Measurements from ENCODE around the gene ANKS3.

The ANKS3 gene

DNA sequence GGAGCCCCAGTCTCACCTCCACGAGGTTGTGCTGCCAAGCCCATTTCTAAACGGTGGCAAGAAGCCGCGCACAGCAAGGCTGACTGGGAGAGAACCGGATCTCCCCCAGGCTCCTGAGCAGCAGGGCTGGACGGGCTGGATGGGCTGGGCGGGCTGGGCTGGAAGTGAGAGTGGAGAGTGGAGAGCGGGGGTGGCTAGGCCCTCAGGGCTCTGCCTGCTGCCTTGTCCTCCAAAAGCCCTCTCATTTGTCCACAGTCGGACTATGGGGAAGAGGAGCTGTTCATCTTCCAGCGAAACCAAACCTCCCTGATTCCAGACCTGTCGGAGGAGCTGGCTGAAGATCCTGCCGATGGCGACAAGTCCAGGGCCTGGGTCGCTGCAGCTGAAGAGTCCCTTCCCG, 3.5 kb upstream of the ANKS3 start:
- H3K4me3 ChIP-seq (ENCODE audit: low read depth, low read length) = no peak overlapping the region
- no peak for DNase-seq (ENCODE audit: low read depth)
- TF ChIP-seq, protein P1, sequence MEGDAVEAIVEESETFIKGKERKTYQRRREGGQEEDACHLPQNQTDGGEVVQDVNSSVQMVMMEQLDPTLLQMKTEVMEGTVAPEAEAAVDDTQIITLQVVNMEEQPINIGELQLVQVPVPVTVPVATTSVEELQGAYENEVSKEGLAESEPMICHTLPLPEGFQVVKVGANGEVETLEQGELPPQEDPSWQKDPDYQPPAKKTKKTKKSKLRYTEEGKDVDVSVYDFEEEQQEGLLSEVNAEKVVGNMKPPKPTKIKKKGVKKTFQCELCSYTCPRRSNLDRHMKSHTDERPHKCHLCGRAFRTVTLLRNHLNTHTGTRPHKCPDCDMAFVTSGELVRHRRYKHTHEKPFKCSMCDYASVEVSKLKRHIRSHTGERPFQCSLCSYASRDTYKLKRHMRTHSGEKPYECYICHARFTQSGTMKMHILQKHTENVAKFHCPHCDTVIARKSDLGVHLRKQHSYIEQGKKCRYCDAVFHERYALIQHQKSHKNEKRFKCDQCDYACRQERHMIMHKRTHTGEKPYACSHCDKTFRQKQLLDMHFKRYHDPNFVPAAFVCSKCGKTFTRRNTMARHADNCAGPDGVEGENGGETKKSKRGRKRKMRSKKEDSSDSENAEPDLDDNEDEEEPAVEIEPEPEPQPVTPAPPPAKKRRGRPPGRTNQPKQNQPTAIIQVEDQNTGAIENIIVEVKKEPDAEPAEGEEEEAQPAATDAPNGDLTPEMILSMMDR (IDR thresholded peaks at IDR 0.05; ENCODE audit: insufficient read depth, low read depth, low read length, missing control alignments) = no peak

DNA sequence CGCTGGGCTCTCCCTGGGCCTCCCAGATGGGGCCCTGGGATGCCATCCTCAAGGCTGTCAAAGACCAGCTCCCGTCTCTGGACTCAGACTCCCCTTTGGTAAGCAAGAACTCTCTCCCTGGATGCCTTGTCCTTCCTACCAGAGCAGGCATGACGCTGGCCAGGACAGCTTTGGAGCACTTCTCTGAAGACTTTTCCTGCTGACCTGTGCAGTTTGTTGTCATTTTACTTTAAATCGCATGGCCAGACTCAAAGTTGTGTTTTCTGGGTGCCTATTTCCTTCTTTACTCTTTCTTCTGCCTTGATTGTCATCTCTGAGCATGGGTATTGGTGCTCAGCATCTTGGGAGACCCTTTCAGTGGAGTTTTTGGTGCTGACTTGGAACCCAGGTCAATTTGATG, 2.5 kb upstream of the ANKS3 start:
- no peak for DNase-seq (ENCODE audit: low read depth)
- H3K4me3 ChIP-seq (ENCODE audit: low read depth, low read length) = no peak overlapping the region
- TF ChIP-seq, protein P1 (IDR thresholded peaks at IDR 0.05; ENCODE audit: insufficient read depth, low read depth, low read length, missing control alignments) = no peak

DNA sequence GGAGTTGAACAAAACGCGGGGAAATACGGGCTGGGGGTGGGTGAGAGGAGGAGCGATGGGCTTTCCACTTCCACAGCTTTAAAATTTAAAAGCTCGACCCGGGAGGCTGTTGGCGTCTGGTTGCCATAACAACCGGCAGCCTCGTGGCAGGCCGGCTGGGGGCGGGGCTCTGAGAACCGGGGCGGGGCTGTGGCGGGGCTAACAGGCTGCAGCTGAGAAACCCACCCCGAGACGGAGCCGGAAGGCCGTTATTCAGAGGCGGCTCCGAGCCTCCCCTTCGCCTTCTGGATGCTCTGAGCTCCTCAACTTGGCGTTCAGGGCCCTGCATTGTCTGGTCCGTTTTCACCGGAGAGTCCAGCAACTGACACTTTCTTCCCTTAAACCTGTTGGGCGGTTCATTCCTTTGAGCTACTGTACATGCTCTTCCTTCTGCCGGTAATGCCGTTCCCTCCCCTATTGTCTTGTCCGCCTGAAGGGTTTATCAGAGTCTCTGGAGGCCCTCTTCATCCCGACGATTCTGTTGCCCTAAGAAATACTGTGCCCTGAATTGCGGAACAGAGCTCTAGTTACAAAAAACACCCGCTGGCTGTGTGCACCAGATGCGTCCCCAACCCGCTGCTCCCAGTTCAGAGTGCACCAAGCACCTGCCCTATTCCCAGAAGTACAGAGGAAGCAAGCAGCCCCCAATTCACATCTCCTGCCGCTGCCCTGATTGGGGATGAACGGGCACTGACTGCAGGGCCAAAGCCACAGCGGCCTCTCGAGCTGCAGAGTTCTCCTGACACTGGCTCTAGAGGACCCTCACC, 862 bp upstream of the ANKS3 start:
- peak; percentile 92 for DNase-seq (ENCODE audit: low read depth)
- TF ChIP-seq, protein P1 (IDR thresholded peaks at IDR 0.05; ENCODE audit: insufficient read depth, low read depth, low read length, missing control alignments) = no peak
- peak overlapping the region; percentile 98 for H3K4me3 ChIP-seq (ENCODE audit: low read depth, low read length)

DNA sequence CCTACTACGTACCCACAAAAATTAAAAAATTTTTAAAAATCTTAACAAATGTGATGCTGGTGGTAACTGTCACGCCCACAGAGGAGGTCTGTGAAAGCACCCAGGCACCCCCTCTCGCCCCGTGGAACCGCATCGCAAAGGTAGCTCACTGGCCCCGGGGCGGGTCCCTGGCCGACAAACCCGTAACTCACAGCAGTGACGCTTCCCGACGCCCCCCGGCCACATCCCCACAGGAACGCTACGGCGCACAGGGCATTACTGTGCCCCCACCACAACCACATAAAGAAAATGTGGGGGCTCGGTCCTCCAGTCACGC, 366 bp downstream of the ANKS3 start:
- DNase-seq (ENCODE audit: low read depth) = no peak
- peak overlapping the region; percentile 98 for H3K4me3 ChIP-seq (ENCODE audit: low read depth, low read length)
- TF ChIP-seq, protein P1 (IDR thresholded peaks at IDR 0.05; ENCODE audit: insufficient read depth, low read depth, low read length, missing control alignments) = no peak

DNA sequence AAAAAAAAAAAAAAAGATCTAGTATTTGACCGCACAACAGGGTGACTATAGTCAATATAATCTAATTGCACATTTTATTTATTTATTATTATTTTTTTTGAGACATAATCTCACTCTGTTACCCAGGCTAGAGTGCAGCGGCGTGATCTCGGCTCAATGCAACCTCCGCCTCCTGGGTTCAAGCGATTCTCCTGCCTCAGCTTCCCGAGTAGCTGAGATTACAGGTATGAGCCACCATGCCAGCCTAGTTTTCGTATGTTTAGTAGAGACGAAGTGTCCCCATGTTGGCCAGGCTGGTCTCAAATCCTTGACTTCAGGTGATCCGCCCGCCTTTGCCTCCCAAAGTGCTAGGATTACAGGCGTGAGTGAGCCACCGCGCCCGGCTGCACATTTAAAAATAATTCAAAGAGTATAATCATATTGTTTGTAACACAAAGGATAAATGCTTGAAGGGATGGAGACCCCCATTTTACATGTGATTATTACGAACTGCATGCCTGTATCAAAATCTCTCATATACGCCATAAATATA, 794 bp downstream of the ANKS3 start:
- DNase-seq (ENCODE audit: low read depth) = no peak
- peak overlapping the region; percentile 98 for H3K4me3 ChIP-seq (ENCODE audit: low read depth, low read length)
- TF ChIP-seq, protein P1 (IDR thresholded peaks at IDR 0.05; ENCODE audit: insufficient read depth, low read depth, low read length, missing control alignments) = no peak

DNA sequence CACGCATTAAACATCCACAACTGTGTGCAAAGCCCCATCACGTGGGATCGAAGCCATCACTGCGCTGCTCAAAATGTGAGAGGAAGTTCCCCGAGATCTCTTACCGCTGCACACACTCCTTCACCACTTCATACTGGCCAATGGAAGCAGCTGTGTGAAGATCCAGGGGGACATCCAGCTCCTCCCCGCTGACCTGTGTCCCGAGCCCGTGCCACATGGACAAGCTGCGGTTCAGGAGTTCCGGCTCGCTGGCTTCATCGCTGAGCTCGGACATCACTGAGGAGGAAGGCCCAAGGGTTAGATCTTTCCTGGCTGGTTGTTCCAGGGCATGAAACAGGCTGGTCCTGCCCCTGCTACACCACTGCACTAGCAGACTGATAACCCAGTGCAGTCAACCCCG, 4.2 kb downstream of the ANKS3 start:
- DNase-seq (ENCODE audit: low read depth) = no peak
- H3K4me3 ChIP-seq (ENCODE audit: low read depth, low read length) = no peak overlapping the region
- TF ChIP-seq, protein P1 (IDR thresholded peaks at IDR 0.05; ENCODE audit: insufficient read depth, low read depth, low read length, missing control alignments) = no peak

GRCh38 chr16:4728676-4729075, 5.4 kb downstream of the ANKS3 start:
- TF ChIP-seq, protein P1 (IDR thresholded peaks at IDR 0.05; ENCODE audit: insufficient read depth, low read depth, low read length, missing control alignments) = no peak
- DNase-seq (ENCODE audit: low read depth) = no peak
- H3K4me3 ChIP-seq (ENCODE audit: low read depth, low read length) = no peak overlapping the region
